Body of pancreas (tissue), 4 donors: ENCODE measurements around the gene RABGAP1.

ENCODE experiments used
- CTCF ChIP-seq, 7 experiments: fragments of 450-650 bp in 4 of 7; fragments of 200-600 bp in 3 of 7; sonication (generic) in 3 of 7; IDR thresholded peaks; one replicate each; pipeline ENCODE4 v1.5.1; 2016 to 2019; ENCODE audit warnings: antibody characterized with exemption in 7 of 7
- POLR2A ChIP-seq, 3 donors: fragments of 450-650 bp; IDR thresholded peaks; one replicate each; pipeline ENCODE4 v1.6.1; 2016; ENCODE audit warnings: antibody characterized with exemption in 3 of 3, mild to moderate bottlenecking in 2 of 3

- TF ChIP-seq POLR2A (IDR thresholded peaks at IDR 0.05) (no peak), CTCF (IDR thresholded peaks at IDR 0.05) (no peak)
These were observed 68.1 kb downstream of the RABGAP1 start for GRCh38 chr9:123008909-123009308.
